GM23338 (cell line): ENCODE measurements around the gene SLC6A13. TPM values are rescaled to one million over a fixed set of nuclear protein-coding genes. Genes with fewer than 3 reads are reported as not detected.

Experiments used
- ATAC-seq: fragments of 200-7000 bp; cut with Tn5 transposase; 3 replicates; pipeline ENCODE4 v1.9.1; 2020
- DNase-seq: peaks from one replicate; pipeline ENCODE4 v3.0.0-alpha.2; 2015; ENCODE audit warnings: low spot score
- H2AFZ ChIP-seq: fragments of 200-600 bp; sonication (generic); 2 replicates; pipeline ENCODE4 v1.8.0; 2016; ENCODE audit warnings: antibody characterized with exemption, mild to moderate bottlenecking, moderate library complexity
- H3F3A ChIP-seq: fragments of 200-600 bp; sonication (generic); replicated peaks from 2 replicates; pipeline ENCODE4 v1.8.0; 2017; ENCODE audit warnings: antibody characterized with exemption, mixed run types, low read depth
- H3K27ac ChIP-seq: fragments of 200-600 bp; sonication (generic); 2 replicates; pipeline ENCODE4 v1.6.1; 2016; ENCODE audit warnings: low read depth
- H3K27me3 ChIP-seq: fragments of 200-600 bp; sonication (generic); 2 replicates; pipeline ENCODE4 v1.8.0; 2016; ENCODE audit warnings: mild to moderate bottlenecking, mixed run types, moderate library complexity; ENCODE audit not compliant: insufficient read depth
- H3K36me3 ChIP-seq: fragments of 200-600 bp; sonication (generic); 2 replicates; pipeline ENCODE4 v1.8.0; 2016; ENCODE audit warnings: mild to moderate bottlenecking; ENCODE audit not compliant: insufficient read depth
- H3K4me1 ChIP-seq: fragments of 200-600 bp; sonication (generic); 2 replicates; pipeline ENCODE4 v1.8.0; 2016; ENCODE audit warnings: mild to moderate bottlenecking, moderate library complexity; ENCODE audit not compliant: insufficient read depth
- H3K4me2 ChIP-seq: fragments of 200-600 bp; sonication (generic); 2 replicates; pipeline ENCODE4 v1.7.1; 2017; ENCODE audit warnings: mixed run types
- H3K4me3 ChIP-seq: fragments of 200-600 bp; sonication (generic); 2 replicates; pipeline ENCODE4 v1.6.1; 2016; ENCODE audit warnings: mixed run types
- H3K79me2 ChIP-seq: fragments of 200-600 bp; sonication (generic); replicated peaks from 2 replicates; pipeline ENCODE4 v1.8.0; 2017; ENCODE audit warnings: mild to moderate bottlenecking; ENCODE audit not compliant: insufficient read depth
- H3K9me2 ChIP-seq: fragments of 200-600 bp; sonication (generic); 2 replicates; pipeline ENCODE4 v1.8.0; 2017; ENCODE audit not compliant: insufficient read depth
- H4K20me1 ChIP-seq: fragments of 200-600 bp; sonication (generic); replicated peaks from 2 replicates; pipeline ENCODE4 v1.8.0; 2017; ENCODE audit warnings: mild to moderate bottlenecking; ENCODE audit not compliant: insufficient read depth
- H3K27ac Mint-ChIP-seq: 2 replicates; pipeline ENCODE4 v1.8.0; 2020; ENCODE audit warnings: inconsistent platforms, mild to moderate bottlenecking, moderate library complexity, mixed read lengths
- H3K27me3 Mint-ChIP-seq: 3 replicates; pipeline ENCODE4 v1.8.0; 2022; ENCODE audit warnings: low read depth, mild to moderate bottlenecking, moderate library complexity, mixed read lengths, inconsistent platforms; ENCODE audit not compliant: insufficient read depth, poor library complexity
- H3K36me3 Mint-ChIP-seq: 3 replicates; pipeline ENCODE4 v1.8.0; 2021; ENCODE audit warnings: low read depth, mild to moderate bottlenecking, inconsistent platforms, moderate library complexity, mixed read lengths
- H3K4me1 Mint-ChIP-seq: 3 replicates; pipeline ENCODE4 v1.8.0; 2020; ENCODE audit warnings: mild to moderate bottlenecking, inconsistent platforms, mixed read lengths
- H3K4me3 Mint-ChIP-seq: 3 replicates; pipeline ENCODE4 v1.8.0; 2021; ENCODE audit warnings: moderate library complexity, mild to moderate bottlenecking, inconsistent platforms, mixed read lengths
- H3K9me3 Mint-ChIP-seq: 3 replicates; pipeline ENCODE4 v1.8.0; 2020; ENCODE audit warnings: moderate library complexity, mild to moderate bottlenecking, inconsistent platforms, mixed read lengths
- CREB1 ChIP-seq: fragments of 250-450 bp; sonication (Bioruptor Pico); IDR thresholded peaks from 2 replicates; pipeline ENCODE4 v1.5.0; 2020; ENCODE audit warnings: low read depth, mild to moderate bottlenecking, moderate library complexity
- JUNB ChIP-seq: IDR thresholded peaks from one replicate; pipeline ENCODE4 v1.6.1; 2016; ENCODE audit warnings: antibody characterized with exemption; ENCODE audit not compliant: unreplicated experiment
- NANOG ChIP-seq: IDR thresholded peaks from 2 replicates; pipeline ENCODE4 v1.6.1; 2016; ENCODE audit warnings: antibody characterized with exemption, borderline replicate concordance
- POLR2AphosphoS5 ChIP-seq: IDR thresholded peaks from 2 replicates; pipeline ENCODE4 v1.6.1; 2016; ENCODE audit warnings: antibody characterized with exemption, low read depth
- STAT1 ChIP-seq: IDR thresholded peaks from one replicate; pipeline ENCODE4 v1.6.1; 2016; ENCODE audit warnings: antibody characterized with exemption; ENCODE audit not compliant: unreplicated experiment
- ZNF114 ChIP-seq: fragments of 250-450 bp; sonication (Bioruptor Pico); IDR thresholded peaks from 2 replicates; pipeline ENCODE4 v1.5.0; 2020; ENCODE audit warnings: mild to moderate bottlenecking, moderate library complexity
- ZNF331 ChIP-seq: fragments of 250-450 bp; sonication (Bioruptor Pico); IDR thresholded peaks from 2 replicates; pipeline ENCODE4 v1.5.0; 2020; ENCODE audit warnings: low read depth, mild to moderate bottlenecking, moderate library complexity
- polyA plus RNA-seq: library from polyadenylated mRNA; unstranded; fragments of >200 nt; fragmentation: Nextera tagmentation; extraction: Ambion mirVana; gene quantifications from 2 replicates; pipeline ENCODE4 v1.2.1, GENCODE V29; 2016
- total RNA-seq: library from RNA; depleted of rRNA; stranded (reverse); fragments of >200 nt; shearing (Covaris generic); gene quantifications from 2 replicates; pipeline ENCODE4 v1.2.3, GENCODE V29; 2014
- TF ChIP-seq, protein P1 (sequence below): IDR thresholded peaks from 2 replicates; pipeline ENCODE4 v1.6.1; 2016; ENCODE audit warnings: antibody characterized with exemption
- TF ChIP-seq, protein P2 (sequence below), 2 experiments: fragments of 200-600 bp in 1 of 2; sonication (generic) in 1 of 2; conservative IDR thresholded peaks; 2 replicates each; pipeline versions ENCODE4 v1.5.1 to v1.6.1; 2016 to 2017; ENCODE audit warnings: antibody characterized with exemption in 2 of 2, low read depth in 2 of 2, mild to moderate bottlenecking in 2 of 2, moderate library complexity in 1 of 2
- TF ChIP-seq, protein P3 (sequence below): IDR thresholded peaks from one replicate; pipeline ENCODE4 v1.6.1; 2018; ENCODE audit warnings: antibody characterized with exemption; ENCODE audit not compliant: unreplicated experiment

The SLC6A13 gene
- total and polyA plus RNA-seq, 2 experiments from 2014 or later = not detected

DNA sequence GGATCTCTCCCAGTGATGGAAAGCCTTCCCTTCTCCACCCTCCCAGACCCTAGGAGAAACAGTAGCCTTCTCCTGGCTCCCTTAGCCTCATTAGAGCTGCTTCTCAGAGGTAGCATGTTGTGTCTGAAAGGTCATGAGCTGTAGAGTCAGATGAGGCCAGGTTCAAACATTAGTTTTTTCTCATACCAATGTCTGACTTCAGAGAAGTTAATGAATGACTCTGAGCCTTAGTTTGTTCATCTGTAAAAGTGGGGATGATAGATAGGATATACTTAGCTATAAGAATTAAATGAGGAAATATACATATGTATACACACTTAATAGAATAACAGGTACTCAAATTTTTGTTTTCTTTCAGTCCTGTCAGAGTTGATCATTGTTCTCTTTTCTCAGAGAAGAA lies 523 bp downstream of the SLC6A13 start (continued):
- TF ChIP-seq, protein P1, sequence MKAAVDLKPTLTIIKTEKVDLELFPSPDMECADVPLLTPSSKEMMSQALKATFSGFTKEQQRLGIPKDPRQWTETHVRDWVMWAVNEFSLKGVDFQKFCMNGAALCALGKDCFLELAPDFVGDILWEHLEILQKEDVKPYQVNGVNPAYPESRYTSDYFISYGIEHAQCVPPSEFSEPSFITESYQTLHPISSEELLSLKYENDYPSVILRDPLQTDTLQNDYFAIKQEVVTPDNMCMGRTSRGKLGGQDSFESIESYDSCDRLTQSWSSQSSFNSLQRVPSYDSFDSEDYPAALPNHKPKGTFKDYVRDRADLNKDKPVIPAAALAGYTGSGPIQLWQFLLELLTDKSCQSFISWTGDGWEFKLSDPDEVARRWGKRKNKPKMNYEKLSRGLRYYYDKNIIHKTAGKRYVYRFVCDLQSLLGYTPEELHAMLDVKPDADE = no peak
- no peak for TF ChIP-seq CREB1
- TF ChIP-seq, protein P2, sequence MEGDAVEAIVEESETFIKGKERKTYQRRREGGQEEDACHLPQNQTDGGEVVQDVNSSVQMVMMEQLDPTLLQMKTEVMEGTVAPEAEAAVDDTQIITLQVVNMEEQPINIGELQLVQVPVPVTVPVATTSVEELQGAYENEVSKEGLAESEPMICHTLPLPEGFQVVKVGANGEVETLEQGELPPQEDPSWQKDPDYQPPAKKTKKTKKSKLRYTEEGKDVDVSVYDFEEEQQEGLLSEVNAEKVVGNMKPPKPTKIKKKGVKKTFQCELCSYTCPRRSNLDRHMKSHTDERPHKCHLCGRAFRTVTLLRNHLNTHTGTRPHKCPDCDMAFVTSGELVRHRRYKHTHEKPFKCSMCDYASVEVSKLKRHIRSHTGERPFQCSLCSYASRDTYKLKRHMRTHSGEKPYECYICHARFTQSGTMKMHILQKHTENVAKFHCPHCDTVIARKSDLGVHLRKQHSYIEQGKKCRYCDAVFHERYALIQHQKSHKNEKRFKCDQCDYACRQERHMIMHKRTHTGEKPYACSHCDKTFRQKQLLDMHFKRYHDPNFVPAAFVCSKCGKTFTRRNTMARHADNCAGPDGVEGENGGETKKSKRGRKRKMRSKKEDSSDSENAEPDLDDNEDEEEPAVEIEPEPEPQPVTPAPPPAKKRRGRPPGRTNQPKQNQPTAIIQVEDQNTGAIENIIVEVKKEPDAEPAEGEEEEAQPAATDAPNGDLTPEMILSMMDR (conservative IDR thresholded peaks at IDR 0.05; ENCODE audit: low read depth in 2 of 2) = no peak
- no peak for TF ChIP-seq STAT1
- no peak for TF ChIP-seq ZNF331
- TF ChIP-seq JUNB = no peak
- TF ChIP-seq, protein P3, sequence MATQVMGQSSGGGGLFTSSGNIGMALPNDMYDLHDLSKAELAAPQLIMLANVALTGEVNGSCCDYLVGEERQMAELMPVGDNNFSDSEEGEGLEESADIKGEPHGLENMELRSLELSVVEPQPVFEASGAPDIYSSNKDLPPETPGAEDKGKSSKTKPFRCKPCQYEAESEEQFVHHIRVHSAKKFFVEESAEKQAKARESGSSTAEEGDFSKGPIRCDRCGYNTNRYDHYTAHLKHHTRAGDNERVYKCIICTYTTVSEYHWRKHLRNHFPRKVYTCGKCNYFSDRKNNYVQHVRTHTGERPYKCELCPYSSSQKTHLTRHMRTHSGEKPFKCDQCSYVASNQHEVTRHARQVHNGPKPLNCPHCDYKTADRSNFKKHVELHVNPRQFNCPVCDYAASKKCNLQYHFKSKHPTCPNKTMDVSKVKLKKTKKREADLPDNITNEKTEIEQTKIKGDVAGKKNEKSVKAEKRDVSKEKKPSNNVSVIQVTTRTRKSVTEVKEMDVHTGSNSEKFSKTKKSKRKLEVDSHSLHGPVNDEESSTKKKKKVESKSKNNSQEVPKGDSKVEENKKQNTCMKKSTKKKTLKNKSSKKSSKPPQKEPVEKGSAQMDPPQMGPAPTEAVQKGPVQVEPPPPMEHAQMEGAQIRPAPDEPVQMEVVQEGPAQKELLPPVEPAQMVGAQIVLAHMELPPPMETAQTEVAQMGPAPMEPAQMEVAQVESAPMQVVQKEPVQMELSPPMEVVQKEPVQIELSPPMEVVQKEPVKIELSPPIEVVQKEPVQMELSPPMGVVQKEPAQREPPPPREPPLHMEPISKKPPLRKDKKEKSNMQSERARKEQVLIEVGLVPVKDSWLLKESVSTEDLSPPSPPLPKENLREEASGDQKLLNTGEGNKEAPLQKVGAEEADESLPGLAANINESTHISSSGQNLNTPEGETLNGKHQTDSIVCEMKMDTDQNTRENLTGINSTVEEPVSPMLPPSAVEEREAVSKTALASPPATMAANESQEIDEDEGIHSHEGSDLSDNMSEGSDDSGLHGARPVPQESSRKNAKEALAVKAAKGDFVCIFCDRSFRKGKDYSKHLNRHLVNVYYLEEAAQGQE = no peak
- no peak for TF ChIP-seq ZNF114 (CRISPR knock-in tag)

DNA sequence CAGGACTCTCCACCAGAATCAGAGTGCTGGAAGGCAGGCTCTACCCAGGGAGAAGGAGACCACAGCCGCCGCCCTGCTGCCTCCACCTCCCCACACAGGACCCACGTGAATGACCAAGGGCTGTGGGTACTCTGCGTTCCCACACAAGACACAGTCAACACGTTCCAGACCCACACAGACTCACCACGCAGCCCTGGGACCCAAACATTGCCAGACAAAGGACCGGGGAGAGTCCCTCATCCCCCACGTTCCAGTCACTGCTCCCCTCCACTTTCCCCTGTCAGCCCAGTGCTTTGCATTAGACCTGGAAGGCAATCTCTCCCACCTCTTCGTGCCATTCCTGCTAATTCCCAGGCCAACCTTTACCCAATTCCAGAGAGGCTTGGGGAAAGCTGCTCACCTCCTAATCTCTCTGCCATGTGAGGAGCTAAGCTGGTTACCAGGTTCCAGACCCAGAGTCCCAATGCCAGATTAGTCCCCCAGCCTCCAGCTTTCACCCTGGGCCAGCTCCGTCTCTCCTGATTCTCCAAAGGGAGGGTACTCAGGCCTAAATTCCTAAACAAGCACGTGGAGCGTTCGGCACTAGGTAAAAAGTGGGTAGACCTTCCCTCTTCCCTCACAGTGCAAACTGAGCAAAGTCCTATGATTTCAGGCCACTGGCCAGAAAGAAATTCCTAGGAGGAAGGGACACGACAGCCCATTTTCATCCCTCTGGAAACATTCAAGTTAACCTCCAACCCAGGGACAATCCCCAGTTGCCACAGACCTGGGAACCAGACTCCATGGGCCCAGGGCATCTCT lies 4.9 kb downstream of the SLC6A13 start:
- H3K27ac ChIP-seq = no peak overlapping the region
- peaks cover 14% of the 10 kb centered on the region for H3K4me1 Mint-ChIP-seq
- H3K4me3 Mint-ChIP-seq = no peak overlapping the region
- H2AFZ ChIP-seq = no peak overlapping the region; the same call in 1 of the 2 replicates
- no peak overlapping the region for H3K4me2 ChIP-seq
- H3F3A ChIP-seq = no peaks in the 10 kb centered on the region
- H3K79me2 ChIP-seq = no peaks in the 10 kb centered on the region
- H3K27ac Mint-ChIP-seq = no peak overlapping the region
- ATAC-seq (no peak), DNase-seq (no peak)
- peaks cover 8% of the 10 kb centered on the region for H3K27me3 Mint-ChIP-seq
- H3K9me2 ChIP-seq = no peaks in the 10 kb centered on the region; the same call in 1 of the 2 replicates
- H3K27me3 ChIP-seq = no peaks in the 10 kb centered on the region
- H3K36me3 ChIP-seq = no peaks in the 10 kb centered on the region
- H3K9me3 Mint-ChIP-seq = no peaks in the 10 kb centered on the region
- H3K4me1 ChIP-seq = no peaks in the 10 kb centered on the region
- no peaks in the 10 kb centered on the region for H3K36me3 Mint-ChIP-seq
- H4K20me1 ChIP-seq = no peaks in the 10 kb centered on the region
- no peak overlapping the region for H3K4me3 ChIP-seq
- TF ChIP-seq, protein P3 = no peak
- TF ChIP-seq, protein P1 = no peak
- TF ChIP-seq POLR2AphosphoS5 (no peak), JUNB (no peak), NANOG (no peak), CREB1 (no peak)
